CD4-positive, alpha-beta T cell treated with Interleukin-17A for 1 hour (primary cell): ENCODE results near the gene CAST.
"Not testable (repeated sequence)": the region's sequence is repeated elsewhere in the genome, so short reads cannot be mapped to it uniquely, and the experiment has no call there.

Experiments
- DNase-seq: peaks from one replicate; pipeline ENCODE4 v3.0.0-alpha.2; 2020

Gene CAST

DNA sequence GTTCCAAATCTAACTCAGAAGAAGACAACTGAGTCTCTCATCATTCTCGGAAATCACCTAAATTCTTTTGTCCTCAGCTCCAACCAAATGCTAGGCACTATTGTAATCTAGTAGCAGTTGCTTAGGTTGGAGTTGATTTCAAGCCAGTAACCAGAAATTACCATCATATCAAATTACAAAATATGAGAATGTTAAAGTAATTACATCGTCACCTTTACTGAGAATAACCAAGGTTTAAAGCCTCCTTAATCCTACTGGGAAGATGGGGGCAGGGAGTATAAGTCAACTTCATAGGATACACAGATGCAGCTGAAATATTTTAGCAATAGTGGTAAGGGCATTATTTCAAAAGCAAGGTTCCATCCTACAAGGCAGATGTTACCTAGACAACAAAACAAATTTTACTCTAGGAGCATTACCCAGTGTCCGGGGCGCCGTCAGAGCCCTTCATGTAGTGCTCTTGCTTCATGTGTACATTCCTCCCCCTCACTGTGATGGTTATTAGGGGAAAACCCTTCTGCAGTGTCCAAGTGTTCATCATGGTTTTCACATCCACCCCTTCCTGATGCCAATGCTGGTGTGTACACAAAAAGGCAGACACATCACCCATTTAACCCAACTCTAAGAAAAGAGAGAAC lies 126.1 kb downstream of the CAST start:
- no peak for DNase-seq

DNA sequence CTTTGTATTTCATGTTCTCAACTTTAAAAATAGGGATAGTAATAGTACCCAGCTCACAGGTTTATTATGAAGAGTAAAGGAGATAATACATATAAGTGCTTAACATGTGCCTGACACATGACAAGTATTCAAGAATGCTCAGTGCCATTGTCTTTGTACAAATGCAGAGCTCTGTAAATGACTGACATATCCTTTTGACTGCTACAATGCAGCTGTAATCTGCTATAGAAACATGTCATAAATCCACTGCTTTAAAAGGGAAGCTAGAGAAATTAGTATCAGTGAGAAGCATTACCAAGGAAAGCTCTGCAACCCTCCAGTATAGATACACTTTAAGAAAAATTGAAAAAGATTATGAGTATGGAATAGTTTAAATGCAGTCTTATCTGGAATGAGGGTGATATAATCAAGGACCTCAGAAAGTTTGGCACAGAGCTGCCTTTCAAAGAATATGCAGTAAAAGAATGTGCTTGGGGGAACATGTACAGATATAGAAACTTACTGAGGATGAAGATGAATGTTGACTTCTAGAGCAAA lies 127.7 kb downstream of the CAST start:
- DNase-seq: no peak

GRCh38 chr5:96790961-96791504 lies 128.9 kb downstream of the CAST start:
- no peak for DNase-seq

DNA sequence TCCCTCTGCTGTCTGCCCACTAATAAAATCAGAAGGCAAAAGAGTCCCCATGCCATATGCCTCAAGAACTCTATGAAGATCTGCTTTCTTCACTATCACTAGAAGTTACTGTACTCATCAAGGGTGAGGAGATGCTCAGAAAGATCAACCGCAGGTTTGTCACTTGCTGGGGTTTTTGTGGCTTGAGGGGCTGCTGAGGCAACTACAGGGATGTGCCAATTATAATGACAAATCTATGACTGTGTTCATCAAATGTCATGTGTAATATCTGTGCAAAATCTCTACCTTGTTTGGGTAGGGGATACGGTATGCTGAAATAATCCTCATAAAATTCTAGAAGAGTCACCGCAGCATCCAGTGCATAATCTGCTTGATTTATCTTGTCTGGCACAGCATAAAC lies 132.6 kb downstream of the CAST start:
- DNase-seq: peak; percentile 54

DNA sequence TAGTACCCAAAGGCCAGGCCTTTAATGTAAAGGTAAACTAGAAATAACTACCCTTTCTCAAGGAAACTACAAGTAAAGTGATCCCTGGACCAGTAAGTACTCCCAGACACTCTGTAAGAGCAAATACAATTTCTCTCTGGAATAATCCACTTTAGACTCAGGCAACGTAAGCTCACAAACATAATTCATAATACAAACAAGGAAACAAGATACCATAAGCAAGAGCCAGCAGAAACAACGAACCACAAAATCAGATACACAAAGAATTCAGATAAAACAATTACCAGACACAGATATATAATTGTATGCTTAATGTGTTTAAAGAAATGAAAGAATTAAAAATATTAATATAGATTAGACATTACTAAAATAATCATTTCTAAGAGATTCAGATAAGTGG lies 133.4 kb downstream of the CAST start:
- DNase-seq: no peak

GRCh38 chr5:96796434-96796833 lies 134.3 kb downstream of the CAST start:
- DNase-seq: no peak

DNA sequence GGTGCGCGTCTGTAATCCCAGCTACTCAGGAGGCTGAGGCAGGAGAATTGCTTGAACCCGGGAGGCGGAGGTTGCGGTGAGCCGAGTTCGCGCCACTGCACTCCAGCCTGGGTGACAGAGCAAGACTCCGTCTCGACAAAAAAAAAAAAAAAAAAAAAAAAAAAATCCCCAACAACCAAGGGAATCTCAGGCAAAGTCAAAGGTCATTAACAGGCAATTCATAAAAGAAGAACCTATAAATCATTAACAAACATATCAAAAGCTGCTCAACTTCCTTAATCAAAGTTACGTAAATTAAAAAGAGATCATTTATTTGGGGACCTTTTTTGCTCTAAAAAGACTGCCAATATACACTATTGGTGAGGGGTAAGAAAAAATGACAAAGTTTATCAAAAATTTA lies 139.5 kb downstream of the CAST start:
- not testable (repeated sequence) for DNase-seq

GRCh38 chr5:96807075-96807654 lies 145.0 kb downstream of the CAST start:
- no peak for DNase-seq

DNA sequence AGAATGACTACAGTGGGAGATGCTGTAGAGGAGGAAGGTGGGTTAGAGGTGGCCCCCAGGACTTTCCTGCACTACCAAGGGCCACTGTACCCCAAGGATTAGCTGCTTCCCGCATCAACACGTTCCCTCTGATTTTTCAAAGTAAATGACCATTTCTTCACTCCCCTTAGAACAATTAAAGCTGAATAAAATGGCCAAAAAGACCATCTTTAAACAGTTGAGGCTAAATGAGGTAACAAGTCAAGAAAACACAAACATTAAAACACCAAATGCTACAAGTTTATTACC lies 146.3 kb downstream of the CAST start:
- no peak for DNase-seq

GRCh38 chr5:96808868-96809558 lies 146.8 kb downstream of the CAST start:
- DNase-seq: no peak

- DNase-seq: no peak
Observed at GRCh38 chr5:96809921-96810320, 147.7 kb downstream of the CAST start.

DNA sequence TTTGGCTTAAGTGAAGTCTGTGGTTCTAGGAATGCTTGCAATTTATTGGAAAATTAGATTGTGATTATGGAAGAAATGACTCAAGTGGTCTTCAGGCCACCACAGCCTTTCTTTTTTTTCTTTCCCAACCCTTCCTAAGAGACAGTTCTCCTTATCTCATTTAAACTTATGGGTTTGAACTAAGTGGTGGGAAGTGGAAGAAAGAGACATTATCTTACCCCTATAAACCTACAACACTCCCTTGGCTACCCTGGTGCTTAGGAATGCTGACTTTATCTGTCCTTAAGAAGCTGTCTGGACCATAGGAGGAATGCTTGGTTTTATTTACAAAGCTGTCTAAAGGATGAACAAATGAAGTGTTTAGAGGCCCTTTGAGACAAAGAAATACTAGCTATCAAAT lies 150.7 kb downstream of the CAST start:
- no peak for DNase-seq

DNA sequence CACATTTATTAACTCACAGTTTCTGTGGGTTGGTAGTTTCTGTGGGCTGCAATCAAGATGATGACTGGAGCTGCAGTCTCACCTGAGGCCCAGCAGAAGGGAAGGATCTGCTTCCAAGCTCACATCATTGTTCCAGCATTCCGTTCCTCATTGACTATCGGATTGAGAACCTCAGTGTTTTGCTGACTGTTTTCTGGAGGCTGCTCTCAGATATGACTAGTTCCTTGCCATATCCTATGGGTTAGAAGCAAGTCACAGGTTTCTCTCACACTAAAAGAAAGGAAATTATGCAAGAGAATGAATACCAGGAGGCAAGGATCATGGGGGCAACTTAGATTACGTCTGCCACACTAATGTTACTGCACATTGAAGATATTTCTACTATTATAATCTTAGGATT lies 151.9 kb downstream of the CAST start:
- DNase-seq: no peak

DNA sequence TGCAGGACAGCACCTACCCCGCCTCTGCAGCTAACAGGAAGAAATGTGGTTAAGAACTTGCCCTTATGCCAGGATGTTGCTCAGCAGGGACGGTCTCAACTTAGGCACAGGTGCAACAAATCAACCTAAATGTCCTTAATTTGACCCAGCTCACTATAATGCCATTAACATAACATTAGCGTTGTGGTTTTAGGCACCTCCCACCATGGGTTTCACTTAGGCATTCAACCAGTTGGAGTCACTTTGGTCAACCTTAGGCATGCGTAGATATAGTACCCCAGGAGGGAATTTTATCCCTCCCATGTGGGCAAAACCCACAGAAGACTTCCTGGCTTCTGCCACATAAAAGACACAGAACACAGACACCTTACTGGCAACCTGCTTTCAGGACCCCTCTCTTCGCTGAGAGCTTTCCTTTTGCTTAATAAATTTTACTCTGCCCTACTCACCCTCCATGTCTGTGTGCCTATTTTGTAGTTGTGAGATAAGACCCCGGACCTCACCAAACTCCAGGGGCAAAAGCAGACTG lies 154.3 kb downstream of the CAST start:
- DNase-seq: peak; percentile 88

DNA sequence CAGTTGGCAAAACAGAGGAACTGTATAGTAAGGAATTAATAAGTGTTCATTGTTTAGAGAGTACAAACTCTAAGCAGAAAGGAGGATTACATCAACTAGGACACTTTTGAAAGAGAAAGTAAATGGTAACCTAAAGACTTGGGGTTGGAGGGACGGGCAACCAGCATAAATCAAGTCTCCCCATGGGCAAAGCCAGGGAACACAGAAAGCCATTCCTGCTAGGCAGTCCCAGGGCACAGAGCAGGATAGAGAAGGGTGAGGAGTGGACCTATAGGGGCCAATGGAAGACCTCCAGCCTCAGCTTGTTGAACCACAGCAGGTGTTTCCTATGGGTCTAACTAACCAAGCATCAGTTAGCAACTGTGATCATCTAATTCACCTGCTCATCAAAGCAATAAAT lies 154.8 kb downstream of the CAST start:
- DNase-seq: no peak

- no peak for DNase-seq
Observed at GRCh38 chr5:96817506-96817905, 155.3 kb downstream of the CAST start.

- no peak for DNase-seq
Observed at GRCh38 chr5:96818125-96818788, 156.1 kb downstream of the CAST start.

DNA sequence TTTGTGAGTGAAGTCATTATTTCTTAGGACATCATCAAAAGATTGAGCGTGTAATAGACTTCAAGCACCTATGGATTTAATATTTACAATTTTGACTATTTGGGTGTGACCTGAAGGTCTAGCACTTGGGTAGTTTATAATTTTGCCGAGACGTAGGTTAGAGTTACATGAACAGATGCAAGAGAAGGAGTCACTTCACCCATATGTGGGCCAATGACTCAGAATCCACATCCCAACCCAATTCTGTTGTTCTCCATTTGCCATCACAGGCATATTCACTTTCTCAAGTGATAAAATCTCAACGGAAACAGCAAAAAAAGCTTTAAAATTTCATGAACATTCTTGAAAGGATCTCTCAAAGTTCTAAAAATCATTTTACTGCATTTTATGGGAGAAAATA lies 157.6 kb downstream of the CAST start:
- no peak for DNase-seq

GRCh38 chr5:96821260-96821916 lies 159.2 kb downstream of the CAST start:
- no peak for DNase-seq

DNA sequence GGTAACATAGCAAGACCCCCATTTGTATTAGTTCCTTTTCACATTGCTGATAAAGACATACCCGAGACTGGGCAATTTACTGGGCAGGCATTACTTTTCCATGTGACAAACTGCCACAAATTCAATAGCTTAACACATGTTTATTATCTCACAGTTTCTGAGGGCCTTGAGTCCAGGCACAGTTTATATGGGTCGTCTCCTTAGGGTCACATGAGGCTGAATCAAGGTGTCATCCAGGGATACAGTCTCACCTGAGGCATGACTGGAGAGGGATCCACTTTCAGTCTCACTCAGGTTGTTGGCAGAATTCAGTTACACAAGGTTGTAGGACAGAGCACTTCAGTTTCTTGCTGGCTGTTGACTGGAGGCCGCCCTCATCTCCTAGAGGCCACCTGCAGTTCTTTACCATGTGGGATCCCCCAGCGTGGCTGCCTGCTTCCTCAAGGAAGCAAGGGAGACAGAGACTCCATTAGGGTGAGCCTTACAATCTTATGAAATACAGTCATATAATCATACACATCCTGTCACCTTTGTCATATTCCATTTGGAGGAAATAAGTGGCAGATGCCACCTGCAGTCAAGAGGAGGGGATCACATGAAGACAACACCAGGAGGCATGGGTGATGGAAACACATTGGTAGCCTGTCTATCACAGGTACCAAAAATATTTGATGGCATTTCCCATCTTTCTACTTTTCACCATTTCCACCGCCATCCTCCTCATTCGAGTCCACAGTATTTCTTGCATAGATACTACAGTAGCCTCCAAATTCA lies 160.7 kb downstream of the CAST start:
- peak; percentile 54 for DNase-seq

DNA sequence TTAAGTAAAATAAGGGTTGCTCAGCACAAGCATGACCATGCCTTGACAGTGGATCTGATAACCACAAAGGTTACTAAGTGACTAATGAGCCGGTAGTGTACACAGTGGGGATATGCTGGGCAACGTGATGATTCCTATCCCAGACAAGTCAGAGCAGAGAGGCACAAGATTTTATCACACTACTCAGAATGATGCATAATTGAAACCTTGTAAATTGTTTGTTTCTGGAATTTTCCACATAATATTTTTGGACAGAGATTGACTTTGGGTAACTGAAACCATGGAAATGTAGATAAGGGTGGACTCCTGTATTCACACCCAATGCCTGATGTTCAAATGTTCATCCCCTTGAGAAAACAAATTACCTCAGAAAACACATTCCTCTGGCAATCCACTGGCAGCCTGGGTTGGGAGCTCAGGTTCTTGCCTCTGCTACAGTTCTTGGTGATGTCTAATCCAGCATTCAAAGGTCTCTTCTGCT lies 161.8 kb downstream of the CAST start:
- no peak for DNase-seq
